Esophagus muscularis mucosa (tissue), 4 donors: ENCODE results near the gene AK8.

Experiments used
- CTCF ChIP-seq, 3 experiments: fragments of 200-600 bp in 2 of 3; fragments of 450-650 bp in 1 of 3; sonication (generic) in 2 of 3; IDR thresholded peaks; one replicate each; pipeline ENCODE4 v1.5.1; 2017 to 2019; ENCODE audit warnings: antibody characterized with exemption in 3 of 3, mild to moderate bottlenecking in 2 of 3, moderate library complexity in 1 of 3
- EP300 ChIP-seq: sonication (generic); formaldehyde crosslinking; IDR thresholded peaks from one replicate; pipeline ENCODE4 v1.6.1; 2017; ENCODE audit warnings: antibody characterized with exemption
- POLR2A ChIP-seq: fragments of 450-650 bp; IDR thresholded peaks from one replicate; pipeline ENCODE4 v1.6.1; 2017; ENCODE audit warnings: antibody characterized with exemption, moderate library complexity, mild to moderate bottlenecking, low read depth

- TF ChIP-seq CTCF (IDR thresholded peaks at IDR 0.05): no peak
- TF ChIP-seq POLR2A: no peak
- TF ChIP-seq EP300: no peak
Observed at GRCh38 chr9:132834343-132834742, 43.7 kb downstream of the AK8 start.
